ENCODE results near the gene KRT6C.

Gene KRT6C

GRCh38 chr12:52518574-52519386 is 45.2 kb upstream of the KRT6C start:
- H3K27ac ChIP-seq (ENCODE audit: low read depth, low read length): no peak overlapping the region
- TF ChIP-seq, protein P1, sequence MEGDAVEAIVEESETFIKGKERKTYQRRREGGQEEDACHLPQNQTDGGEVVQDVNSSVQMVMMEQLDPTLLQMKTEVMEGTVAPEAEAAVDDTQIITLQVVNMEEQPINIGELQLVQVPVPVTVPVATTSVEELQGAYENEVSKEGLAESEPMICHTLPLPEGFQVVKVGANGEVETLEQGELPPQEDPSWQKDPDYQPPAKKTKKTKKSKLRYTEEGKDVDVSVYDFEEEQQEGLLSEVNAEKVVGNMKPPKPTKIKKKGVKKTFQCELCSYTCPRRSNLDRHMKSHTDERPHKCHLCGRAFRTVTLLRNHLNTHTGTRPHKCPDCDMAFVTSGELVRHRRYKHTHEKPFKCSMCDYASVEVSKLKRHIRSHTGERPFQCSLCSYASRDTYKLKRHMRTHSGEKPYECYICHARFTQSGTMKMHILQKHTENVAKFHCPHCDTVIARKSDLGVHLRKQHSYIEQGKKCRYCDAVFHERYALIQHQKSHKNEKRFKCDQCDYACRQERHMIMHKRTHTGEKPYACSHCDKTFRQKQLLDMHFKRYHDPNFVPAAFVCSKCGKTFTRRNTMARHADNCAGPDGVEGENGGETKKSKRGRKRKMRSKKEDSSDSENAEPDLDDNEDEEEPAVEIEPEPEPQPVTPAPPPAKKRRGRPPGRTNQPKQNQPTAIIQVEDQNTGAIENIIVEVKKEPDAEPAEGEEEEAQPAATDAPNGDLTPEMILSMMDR (IDR thresholded peaks at IDR 0.05; ENCODE audit: insufficient read depth, low read length, poor library complexity, severe bottlenecking): no peak
- no peak for TF ChIP-seq EZH2phosphoT487 (conservative IDR thresholded peaks at IDR 0.05; ENCODE audit: low read length)

GRCh38 chr12:52517888-52518287 is 44.3 kb upstream of the KRT6C start:
- Histone ChIP-seq H4K20me1 (ENCODE audit: low read depth, low read length) (no peaks in the 10 kb centered on the region; the same call in 1 of the 2 replicates), H2AFZ (ENCODE audit: low read depth, low read length, severe bottlenecking) (no peak overlapping the region), H3K27ac (ENCODE audit: low read depth, low read length) (no peak overlapping the region), H3K4me2 (ENCODE audit: low read depth, low read length, poor library complexity, severe bottlenecking) (no peak overlapping the region), H3K9me3 (ENCODE audit: insufficient read depth, low read length) (no peaks in the 10 kb centered on the region), H3K9ac (ENCODE audit: low read length) (no peak overlapping the region), H3F3A (ENCODE audit: insufficient read depth) (no peaks in the 10 kb centered on the region), H3K27me3 (ENCODE audit: low read length) (no peaks in the 10 kb centered on the region), H3K36me3 (ENCODE audit: low read length) (no peaks in the 10 kb centered on the region), H3K4me3 (ENCODE audit: insufficient read depth, low read length, poor library complexity, severe bottlenecking) (no peak overlapping the region), H3K9me2 (replicated peaks; ENCODE audit: insufficient read depth, low read length) (no peaks in the 10 kb centered on the region), H3K79me2 (ENCODE audit: insufficient read depth, low read length) (no peaks in the 10 kb centered on the region)
- TF ChIP-seq, protein P1 (IDR thresholded peaks at IDR 0.05; ENCODE audit: insufficient read depth, low read length, poor library complexity, severe bottlenecking): no peak
- no peak for TF ChIP-seq EZH2phosphoT487 (conservative IDR thresholded peaks at IDR 0.05; ENCODE audit: low read length)

More at GRCh38 chr12:52518574-52519386, 45.2 kb upstream of the KRT6C start:
- Histone ChIP-seq H3K9me2 (replicated peaks; ENCODE audit: insufficient read depth, low read length) (no peaks in the 10 kb centered on the region), H3K79me2 (ENCODE audit: insufficient read depth, low read length) (no peaks in the 10 kb centered on the region), H3K27me3 (ENCODE audit: low read length) (no peaks in the 10 kb centered on the region), H3F3A (ENCODE audit: insufficient read depth) (no peaks in the 10 kb centered on the region), H3K36me3 (ENCODE audit: low read length) (no peaks in the 10 kb centered on the region), H4K20me1 (ENCODE audit: low read depth, low read length) (no peaks in the 10 kb centered on the region; the same call in 1 of the 2 replicates), H3K4me3 (ENCODE audit: insufficient read depth, low read length, poor library complexity, severe bottlenecking) (no peak overlapping the region), H3K9ac (ENCODE audit: low read length) (no peak overlapping the region), H3K4me2 (ENCODE audit: low read depth, low read length, poor library complexity, severe bottlenecking) (no peak overlapping the region), H3K9me3 (ENCODE audit: insufficient read depth, low read length) (no peaks in the 10 kb centered on the region), H2AFZ (ENCODE audit: low read depth, low read length, severe bottlenecking) (no peak overlapping the region)

GRCh38 chr12:52517005-52517835 is 43.6 kb upstream of the KRT6C start:
- Histone ChIP-seq H3K9me2 (replicated peaks; ENCODE audit: insufficient read depth, low read length) (no peaks in the 10 kb centered on the region), H3K4me3 (ENCODE audit: insufficient read depth, low read length, poor library complexity, severe bottlenecking) (no peak overlapping the region), H3K9me3 (ENCODE audit: insufficient read depth, low read length) (no peaks in the 10 kb centered on the region), H3K4me2 (ENCODE audit: low read depth, low read length, poor library complexity, severe bottlenecking) (no peak overlapping the region), H3K79me2 (ENCODE audit: insufficient read depth, low read length) (no peaks in the 10 kb centered on the region), H3K36me3 (ENCODE audit: low read length) (no peaks in the 10 kb centered on the region), H2AFZ (ENCODE audit: low read depth, low read length, severe bottlenecking) (no peak overlapping the region), H3K9ac (ENCODE audit: low read length) (no peak overlapping the region), H3K27me3 (ENCODE audit: low read length) (no peaks in the 10 kb centered on the region), H3K27ac (ENCODE audit: low read depth, low read length) (no peak overlapping the region), H3F3A (ENCODE audit: insufficient read depth) (no peaks in the 10 kb centered on the region), H4K20me1 (ENCODE audit: low read depth, low read length) (no peaks in the 10 kb centered on the region; the same call in 1 of the 2 replicates)
- TF ChIP-seq, protein P1 (IDR thresholded peaks at IDR 0.05; ENCODE audit: insufficient read depth, low read length, poor library complexity, severe bottlenecking): no peak
- TF ChIP-seq EZH2phosphoT487 (conservative IDR thresholded peaks at IDR 0.05; ENCODE audit: low read length): no peak
